NCI-H1417 treated with DMSO at 0.1 percent for 48 hours (cell line): ENCODE data around the gene MMP15.

Source experiments
- DNase-seq: peaks from one replicate; lab custom pipeline; 2025; lab: John Stamatoyannopoulos, UW

MMP15 gene

DNA sequence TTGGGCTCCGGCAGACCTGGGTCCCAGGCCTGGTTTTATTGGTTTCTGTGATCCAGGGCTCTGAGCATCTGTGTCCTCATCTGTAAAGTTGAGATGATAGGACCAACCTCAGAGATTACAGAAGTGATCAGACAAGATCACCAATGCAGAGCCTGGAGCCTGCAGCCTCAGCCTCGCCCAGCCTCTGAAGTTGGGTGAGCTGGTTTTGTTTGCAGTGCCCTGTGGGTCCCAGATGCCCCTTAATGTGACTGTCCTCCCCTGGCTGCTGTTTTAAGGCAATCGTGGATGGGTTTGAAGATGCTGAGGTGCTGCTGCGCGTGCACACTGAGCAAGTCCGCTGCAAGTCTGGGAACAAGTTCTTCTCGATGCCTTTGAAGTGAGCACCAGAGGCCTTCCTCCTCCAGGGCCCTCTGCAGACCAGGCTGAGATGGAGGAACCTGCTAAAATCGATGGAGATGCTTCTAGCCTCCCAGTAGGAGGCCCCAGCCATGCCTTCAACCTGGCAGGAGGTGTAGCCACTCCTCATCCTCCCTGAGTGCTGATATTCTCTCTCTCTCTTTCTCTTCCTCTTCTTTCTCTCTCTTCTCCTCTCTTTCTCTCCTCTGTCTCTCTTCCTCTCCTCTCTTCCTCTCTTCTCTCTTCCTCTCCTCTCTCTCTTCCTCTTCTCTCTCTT, 5.6 kb upstream of the MMP15 start:
- no peak for DNase-seq

DNA sequence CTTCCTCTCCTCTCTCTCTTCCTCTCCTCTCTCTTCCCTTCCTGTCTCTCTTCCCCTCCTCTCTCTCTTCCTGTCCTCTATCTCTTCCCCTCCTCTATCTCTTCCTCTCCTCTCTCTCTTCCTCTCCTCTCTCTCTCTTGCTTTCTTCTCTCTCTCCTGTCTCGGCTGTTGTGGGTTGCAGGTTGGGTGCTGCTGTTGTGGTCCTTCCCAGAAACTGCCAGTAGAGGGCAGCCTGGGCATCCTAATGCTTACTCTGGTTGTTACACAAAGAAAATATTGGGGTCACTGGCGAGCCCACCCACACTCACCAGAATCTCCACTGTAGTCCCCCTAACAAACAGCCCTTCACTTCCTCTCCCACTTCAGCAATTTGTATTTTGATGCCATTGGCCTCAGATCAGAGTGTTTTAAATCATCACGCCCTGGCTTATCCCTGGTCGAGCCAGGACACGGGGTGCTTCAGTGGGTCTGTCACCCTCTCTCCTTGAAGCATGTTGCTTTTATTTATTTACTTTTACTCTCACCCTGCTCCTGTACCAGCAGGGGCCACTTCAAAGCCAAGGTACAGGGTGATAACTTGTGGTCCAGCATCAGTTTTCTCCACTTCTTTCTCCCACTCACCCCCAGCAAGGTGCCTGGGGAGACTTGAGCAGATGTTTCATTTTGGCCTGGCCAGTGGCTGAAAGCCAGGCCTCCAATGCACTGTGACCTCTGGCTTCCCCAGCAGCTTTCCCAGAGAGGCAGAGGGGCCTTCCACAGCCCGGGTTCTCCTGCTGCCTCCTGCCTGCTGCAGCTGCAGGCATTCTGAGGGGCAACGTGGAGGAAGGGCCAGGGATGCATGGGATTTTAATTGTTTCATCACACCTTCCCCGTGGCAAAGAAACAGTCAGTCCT, 4.7 kb upstream of the MMP15 start:
- DNase-seq = no peak

DNA sequence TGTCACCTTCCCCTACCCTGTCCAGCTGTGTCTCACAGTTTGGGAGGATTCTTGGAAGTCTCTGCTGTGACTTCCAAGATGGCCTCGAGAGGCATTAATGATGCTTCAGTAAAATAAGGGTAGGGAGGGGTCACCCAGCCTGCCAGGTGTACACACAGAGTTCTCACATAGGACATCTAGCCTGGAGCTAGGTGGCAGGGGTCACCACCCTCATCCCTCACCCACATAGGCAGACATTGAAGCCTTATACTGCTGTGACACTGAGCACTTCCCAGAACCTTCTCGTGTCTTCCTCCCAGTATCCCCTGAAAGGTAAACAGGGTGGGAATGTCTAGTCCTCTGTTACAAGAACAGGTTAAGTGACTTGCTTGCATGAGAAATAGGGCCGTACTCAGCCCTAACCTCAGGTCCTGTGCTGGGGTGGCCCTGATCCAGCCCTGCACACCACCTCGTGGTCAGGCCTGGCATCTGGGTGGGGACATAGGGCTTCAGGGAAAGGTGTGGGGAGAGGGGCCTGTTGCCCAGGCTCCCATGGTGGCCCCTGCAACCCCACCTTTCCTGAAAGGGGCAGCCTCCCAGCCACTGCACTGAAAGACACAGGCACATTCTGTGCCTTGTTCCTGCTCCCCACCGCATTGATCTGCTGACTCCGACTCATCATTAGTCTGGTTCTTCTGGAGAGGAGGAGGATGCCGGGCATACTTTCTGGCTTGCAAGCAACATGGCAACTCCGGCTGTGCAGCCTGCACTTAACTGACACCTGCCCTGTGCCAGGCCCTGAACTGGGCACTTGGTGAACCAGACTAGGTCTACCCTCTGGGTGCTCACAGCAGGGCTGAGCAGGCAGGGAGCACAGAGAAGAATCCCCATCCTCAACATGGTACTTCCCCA, 3.6 kb upstream of the MMP15 start:
- no peak for DNase-seq

DNA sequence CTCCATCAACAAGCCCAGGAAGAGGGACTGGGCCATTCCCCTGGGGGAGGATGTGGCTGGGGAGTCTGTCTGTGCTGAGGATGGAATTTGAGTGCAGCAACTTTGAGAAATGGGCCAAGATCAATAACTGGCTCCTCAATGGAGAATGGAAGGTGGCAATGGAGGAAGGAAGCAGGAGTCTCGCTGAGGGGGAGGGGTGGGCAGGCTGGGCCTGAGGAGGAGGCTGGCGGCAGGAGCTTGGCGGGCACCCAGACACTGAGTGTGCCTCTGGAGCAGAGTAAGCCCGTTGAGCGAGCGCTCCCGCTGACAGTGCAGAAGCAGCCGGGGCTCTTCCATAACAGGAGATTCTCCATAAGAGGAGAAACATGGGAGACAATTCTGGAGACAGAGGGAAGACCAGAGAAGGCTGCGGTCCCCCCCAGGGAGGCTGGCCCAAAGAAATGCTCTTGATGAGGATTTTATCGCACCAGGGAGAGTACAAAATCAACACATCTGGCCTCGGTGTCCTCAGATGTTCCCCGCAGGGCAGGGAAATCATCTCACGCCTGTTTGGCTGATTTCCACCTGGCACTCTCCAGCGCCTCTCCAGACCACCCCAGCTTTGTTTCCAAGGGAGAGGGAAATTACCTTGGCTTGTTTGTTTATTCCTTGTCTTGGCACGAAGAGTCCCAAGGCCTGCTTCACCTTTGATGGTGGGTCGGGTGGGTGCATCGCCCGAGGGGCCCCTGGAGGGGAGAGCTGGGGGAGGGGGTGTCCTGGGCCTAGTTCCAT, 2.8 kb upstream of the MMP15 start:
- DNase-seq = peak; percentile 83

DNA sequence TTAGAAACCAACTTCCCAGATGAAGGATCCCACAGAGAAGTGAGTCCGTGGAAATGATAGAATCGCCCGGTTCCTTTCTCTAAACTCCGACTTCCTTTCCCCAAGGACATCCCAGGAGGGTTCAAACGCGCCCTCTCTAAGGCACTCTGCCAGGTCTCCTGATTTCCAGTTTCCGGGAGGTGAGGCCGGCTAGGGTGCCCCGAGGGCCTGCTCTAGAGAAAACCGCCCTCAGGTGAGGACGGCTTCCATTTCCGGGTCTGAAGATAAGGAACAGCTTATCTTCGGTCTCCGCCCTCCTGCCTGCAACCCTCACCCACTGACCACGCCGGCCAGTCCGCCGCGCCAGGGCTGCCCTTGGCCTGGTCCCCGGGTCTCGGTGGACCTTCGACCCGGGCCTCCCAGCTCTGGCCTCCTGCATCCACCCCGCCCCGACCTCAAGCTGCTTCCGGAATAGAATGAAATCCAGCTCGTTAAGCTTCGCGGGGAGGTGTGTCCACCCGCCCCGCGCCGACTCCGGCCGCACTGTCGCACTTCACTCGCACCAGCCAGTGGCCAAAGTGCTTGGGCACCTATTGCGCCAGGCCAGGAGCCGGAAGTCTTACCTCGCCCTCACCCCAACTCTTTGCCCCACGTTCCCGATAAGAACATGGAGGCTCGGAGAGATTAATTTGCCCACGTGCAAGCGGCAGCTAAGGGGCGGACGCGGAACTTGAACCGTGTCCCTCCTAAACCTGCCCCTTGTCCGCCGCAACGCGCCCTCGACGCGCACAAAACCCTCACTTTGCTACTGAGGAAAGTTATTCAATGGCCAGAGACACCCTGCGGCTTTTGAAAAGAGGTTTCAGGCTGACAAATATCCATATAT, 836 bp upstream of the MMP15 start:
- DNase-seq = no peak

DNA sequence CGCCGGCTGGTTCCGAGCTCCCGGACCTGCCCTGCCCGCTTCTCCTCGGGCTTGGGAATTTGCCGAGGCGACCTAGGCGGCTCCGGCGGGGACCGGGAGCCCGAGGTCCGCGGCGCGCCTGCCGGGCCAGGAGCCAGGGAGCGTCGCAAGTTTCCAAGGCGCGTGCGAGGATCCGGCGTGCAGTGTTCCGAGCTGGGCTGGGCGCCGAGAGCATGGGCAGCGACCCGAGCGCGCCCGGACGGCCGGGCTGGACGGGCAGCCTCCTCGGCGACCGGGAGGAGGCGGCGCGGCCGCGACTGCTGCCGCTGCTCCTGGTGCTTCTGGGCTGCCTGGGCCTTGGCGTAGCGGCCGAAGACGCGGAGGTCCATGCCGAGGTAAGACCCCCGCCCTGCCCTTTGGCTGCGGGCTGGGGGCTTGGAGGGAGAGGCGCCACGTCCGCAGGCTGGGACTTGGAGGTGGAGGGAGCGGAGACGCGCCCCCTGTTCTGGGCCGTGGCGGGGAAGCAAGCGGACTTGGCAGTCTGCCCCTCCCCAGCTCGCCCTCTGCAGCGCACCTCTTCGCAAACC, 668 bp downstream of the MMP15 start:
- no peak for DNase-seq

DNA sequence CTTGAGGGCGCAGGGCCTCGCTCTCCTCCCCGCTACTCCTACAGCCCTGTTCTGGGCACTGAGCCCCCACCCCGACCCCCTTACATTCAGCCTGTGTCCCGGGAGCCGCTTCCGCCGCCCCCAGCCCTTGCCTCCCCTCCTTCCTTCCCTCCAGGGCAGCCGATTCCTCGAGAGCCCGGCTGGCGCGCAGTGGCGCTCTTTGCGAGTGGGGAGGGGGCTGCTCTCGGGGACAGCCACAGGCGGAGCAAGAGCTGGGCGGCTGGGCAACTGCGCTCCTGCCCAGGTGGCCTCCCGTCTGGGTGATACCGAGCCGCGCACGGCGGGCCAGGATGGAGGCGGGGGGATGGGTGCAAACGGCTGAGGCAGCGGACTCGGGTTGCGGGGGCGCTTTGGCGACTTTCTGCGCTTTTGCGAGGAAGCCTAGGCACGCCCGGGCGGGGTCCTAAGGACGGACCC, 1.2 kb downstream of the MMP15 start:
- DNase-seq = no peak

DNA sequence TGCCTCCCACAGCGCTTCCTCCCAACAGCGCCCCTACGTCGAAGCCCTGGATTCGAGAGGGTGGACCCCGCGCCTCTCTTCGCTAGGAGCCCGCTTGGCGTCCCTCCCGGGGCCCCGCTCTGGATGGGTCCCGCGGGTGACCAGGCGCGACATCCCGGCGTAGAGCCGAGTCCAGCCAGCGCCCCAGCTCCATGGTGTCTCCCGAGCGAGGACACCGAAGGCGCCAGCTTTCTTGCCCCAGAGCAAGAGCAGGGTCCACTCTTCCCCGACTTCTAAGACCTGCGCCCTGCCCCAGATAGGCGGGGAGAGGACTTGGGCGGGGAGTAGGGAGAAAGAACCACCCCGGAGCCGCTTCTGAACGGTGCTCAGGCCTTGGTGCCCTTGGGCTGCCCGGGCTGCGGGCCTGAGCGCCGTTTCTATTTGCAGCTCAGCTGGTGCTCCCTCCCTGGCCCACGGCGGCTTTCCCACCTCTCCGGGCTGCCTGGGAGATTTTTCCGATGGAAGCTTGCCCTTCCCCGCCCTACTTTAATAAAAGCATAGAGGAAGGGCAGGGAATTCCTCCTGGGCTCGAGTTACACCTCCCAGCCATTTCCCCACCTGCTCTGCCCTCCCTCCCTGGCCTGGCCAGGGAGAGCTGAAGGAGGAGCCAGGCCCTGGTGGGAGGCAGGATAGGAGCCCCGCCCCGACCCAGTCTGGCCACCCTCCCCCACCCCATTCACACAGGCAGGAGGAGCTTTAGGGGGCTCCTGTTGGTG, 1.8 kb downstream of the MMP15 start:
- DNase-seq = no peak

DNA sequence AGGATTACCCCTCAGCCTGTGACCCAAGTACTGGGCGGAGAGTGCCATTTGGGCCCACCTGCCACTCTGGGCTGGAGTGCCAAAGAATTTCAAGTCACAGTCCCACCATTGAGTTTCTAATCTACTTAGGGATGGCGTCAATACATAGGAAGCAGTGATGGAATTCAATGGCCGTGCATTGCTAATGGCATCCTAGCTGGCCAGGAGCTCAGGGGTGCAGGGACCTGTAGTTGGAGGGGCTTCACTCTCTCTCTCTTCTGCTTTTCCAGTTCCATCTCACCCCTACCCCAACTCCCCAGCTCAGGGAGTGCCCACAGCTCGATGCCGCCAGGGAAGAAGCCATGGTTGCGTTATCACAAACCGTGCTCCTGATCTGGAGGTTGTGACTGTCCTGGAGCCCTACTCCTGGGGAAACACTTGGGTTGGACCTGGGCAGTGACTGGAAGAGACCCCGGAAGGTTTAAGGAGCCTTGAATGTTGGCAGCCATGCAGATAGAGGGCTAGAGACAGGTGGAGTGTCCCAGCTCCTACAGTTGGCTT, 2.4 kb downstream of the MMP15 start:
- no peak for DNase-seq

DNA sequence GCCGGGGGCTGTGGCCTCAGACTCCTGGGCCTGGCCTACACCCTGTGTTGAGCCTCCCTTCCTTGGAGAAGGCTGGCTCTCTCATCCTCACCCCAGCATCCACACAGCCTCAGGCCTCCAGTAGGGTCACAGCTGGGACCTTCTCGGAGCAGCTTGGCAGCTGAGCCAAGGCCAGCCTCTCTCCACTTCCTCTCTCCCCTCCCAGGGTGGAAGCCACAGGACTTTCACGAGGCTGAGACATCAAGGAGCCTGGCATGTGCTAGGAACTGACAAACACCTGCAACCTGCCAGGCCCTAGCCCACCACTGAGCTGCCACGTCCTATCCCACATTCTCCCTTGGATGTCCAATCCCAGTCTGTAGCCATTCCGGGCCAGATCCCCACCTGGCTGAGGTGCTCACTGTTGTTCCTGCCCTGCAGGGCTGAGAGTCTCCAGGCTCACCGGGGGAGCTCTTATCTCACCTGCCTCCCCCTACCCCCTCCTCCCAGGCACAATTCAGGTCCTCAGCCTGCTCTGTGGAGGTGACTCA, 3.1 kb downstream of the MMP15 start:
- no peak for DNase-seq

DNA sequence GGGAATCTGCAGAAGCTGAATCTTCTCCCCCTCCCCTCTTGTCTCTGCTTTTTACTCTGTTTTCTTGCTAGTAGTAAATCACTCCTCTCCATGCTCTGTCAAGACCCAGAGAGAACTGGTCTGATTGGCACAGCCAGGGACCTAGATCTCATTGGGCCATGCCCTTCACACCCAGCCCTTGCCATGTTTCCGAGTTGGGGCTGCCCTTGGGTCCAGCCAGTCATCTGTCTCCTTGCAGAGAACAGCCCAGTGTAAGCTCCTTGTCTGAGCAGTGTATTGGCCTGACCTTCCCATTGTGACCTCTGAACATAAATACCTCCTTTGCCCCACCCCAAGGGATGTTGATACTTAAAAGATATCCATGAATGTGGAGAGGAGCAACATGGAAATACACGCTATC, 3.9 kb downstream of the MMP15 start:
- DNase-seq = no peak

DNA sequence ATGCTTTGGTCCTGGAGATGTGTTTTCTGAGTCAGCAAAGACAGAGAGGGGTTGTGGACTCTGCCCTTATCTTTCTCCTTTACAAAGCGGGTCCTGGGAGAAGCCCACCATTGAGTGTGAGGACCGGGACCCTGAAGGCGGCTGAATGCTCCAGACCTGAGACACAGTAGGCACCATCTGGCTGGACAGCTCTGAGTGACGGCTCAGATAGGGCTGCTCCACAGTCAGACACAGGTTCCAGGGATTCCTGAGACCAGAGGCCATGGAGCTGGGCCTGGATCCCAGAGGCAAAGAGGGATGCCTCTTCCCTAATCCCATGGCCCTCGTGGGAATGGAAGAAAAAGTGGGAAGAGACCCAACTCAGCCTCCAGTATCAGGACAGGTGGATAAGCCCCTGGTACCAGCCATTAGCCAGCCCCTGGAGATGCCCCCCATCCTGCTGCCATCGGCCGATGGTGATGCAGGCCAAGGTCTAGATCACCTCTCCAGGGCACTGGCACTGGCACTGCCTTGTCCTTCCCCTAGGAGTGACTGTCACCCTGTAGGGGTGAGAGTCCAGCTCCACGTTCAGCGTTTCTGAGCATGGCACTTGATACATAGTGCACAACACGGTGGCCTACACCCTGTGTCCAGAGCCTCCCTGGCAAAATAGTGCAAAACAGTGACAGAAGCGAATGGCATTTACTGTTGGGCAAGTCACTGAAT, 4.7 kb downstream of the MMP15 start:
- DNase-seq = no peak

DNA sequence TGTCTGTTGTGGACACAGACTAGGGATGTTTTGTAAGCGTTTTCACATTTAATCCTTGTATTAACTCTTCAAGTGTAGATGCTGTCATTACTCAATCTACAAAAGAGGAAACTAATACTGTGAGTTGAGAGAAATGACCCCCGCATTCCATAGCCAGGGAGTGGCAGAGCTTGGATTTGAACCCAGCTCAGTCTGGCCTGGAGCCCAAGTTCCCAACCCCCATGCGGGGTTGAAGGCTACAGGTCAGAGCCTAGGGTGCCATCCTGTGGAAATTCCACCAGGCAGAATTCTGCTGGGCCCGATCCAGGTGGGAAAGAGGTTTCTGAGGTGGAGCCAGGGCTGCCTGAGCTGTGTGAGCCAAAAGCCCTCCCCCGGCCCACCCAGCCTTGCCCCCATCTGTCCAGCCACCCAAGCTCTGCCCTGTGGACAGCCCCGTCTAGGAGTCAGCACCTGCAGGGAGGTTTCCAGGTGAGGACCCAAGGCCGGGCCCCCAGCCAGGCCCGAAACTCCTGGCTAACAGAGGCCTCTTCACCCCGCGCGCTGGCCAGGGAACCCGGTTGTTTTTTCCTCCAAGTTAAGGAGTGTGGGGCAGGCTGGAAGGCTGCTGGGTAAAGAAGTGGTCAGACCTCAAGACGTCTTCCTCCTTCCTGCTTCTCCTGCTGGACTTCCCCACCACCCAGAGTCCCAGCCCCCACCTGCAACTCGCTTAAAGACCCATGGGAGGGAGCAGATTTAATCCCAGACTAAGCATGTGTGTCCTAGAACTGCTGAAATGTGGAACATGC, 5.7 kb downstream of the MMP15 start:
- no peak for DNase-seq

DNA sequence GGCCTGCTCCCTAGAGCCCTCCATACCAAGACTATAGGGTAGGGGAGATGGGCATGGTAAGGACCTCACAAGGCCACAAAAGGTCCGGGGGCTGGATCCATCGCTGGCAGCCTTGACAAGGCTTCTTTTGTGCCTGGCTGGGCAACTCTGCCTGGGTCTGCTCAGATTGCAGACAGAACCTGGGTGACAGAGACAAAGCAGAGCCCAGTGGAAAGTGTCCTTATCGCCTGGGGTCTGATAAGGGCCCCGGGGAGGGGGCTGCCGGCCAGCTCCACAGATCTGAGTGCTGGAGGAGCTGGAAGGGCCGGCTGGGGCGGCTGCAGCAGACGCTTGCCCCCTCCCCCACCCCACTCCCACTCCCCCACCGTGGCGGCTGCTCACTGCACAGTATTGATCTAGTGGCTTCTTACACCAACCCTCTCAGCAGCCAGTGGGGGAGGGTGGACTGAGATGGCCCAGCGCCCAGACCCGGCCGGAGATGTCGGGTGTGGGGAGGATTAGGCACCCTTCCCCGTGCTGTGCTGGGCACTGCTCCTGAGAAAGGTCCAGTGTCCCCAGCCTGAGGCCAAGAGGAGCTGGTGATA, 7.2 kb downstream of the MMP15 start:
- DNase-seq = no peak

DNA sequence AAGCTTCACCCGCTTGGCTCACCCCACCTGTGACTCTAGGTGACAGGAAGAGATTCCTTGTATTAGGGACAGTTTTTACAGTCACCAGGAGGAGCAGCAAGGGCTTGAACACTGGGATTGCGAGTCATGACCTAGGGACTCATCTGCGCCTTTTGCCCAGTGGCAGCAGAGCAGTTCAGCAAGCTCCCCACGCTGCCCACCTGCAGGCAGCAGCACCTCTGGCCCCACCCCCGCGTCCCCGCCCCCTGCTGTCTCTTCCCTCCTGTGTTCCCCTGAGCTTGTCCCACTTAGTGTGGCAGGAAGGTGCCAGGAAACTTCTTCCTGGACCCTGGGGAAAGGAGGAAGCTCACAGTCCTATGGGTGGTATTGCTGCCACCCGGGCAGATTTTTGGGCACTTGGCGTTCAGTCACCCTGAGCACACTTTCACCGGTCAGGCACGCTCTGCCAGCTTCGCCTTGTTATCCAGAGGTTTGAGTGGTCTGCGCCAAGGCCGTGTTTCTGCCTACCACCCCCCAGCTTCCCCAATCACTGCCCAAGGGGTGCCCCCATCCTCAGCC, 8.7 kb downstream of the MMP15 start:
- no peak for DNase-seq

DNA sequence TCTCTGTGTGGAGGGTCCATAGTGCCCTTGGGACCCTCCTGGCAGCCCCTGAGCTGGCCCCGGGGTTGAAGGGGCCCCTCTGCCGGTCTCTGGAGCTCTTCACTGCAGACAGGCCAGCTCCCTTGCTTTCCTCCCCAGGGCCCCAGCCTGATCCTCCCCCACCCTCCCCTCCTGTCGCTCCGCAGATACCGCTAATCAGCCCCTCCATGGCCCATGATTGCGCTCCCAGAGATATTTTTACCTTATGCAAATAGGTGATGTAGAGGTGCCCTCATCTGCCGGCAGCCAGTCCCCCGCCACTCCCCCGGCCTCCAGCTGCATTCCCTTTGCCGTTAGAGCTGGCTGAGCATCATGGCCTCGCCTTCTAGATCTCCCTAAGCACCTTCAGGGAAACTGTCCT, 9.2 kb downstream of the MMP15 start:
- no peak for DNase-seq
